A549 (cell line): ENCODE results near the gene TMEM225. TPM values are rescaled to one million over a fixed set of nuclear protein-coding genes. Genes with fewer than 3 reads are reported as not detected.

Experiments
- ATAC-seq, 2 experiments: fragments of 200-7000 bp in 1 of 2; fragments of >200 bp in 1 of 2; cut with Nextera tagmentation in 1 of 2; cut with Tn5 transposase in 1 of 2; 3 replicates each; pipeline versions ENCODE4 v1.8.0 to v1.9.1; 2018 to 2020; ENCODE audit warnings: mild to moderate bottlenecking in 1 of 2, moderate library complexity in 1 of 2
- CTCF ChIA-PET: fragments of 300-600 bp; sonication (Branson Sonifier 250); formaldehyde crosslinking; extraction: SDS; loops from one replicate; lab custom pipeline; 2021; ENCODE audit warnings: antibody characterized with exemption, inconsistent platforms; lab: Yijun Ruan, JAX
- POLR2A ChIA-PET: fragments of 350-600 bp; formaldehyde crosslinking; extraction: SDS; loops from one replicate; lab custom pipeline; 2021; ENCODE audit warnings: antibody characterized with exemption, inconsistent platforms; lab: Yijun Ruan, JAX
- DNase-seq, 2 experiments: peaks; one replicate each; pipeline versions ENCODE4 v3.0.0 to v3.0.0-alpha.2; 2011 to 2016; ENCODE audit warnings: low read depth in 1 of 2, low spot score in 1 of 2
- FAIRE-seq: peaks from 2 replicates; lab custom pipeline; 2011; peaks lifted over from hg19 to GRCh38; lab: Jason Lieb, UNC
- H3K27ac ChIP-seq, 2 experiments: fragments of >200 bp; sonication (Bioruptor Twin); formaldehyde crosslinking; 3 replicates each; pipeline ENCODE4 v1.5.1; 2016 to 2017
- H3K4me1 ChIP-seq: fragments of >200 bp; sonication (Bioruptor Twin); formaldehyde crosslinking; 3 replicates; pipeline ENCODE4 v1.6.1; 2016
- H3K4me2 ChIP-seq: fragments of >200 bp; sonication (Bioruptor Twin); formaldehyde crosslinking; 3 replicates; pipeline ENCODE4 v1.6.1; 2016
- H3K4me3 ChIP-seq: fragments of >200 bp; sonication (Bioruptor Twin); formaldehyde crosslinking; 3 replicates; pipeline ENCODE4 v1.5.1; 2016
- H3K9me3 ChIP-seq: fragments of >200 bp; sonication (Bioruptor Twin); formaldehyde crosslinking; 3 replicates; pipeline ENCODE4 v1.6.1; 2016
- BHLHE40 ChIP-seq: IDR thresholded peaks from 2 replicates; pipeline ENCODE4 v1.6.1; 2012; ENCODE audit warnings: low read depth, low read length, inconsistent platforms
- CBX8 ChIP-seq: fragments of 200-600 bp; sonication (generic); IDR thresholded peaks from 2 replicates; pipeline ENCODE4 v1.6.1; 2016
- CHD4 ChIP-seq: fragments of 200-600 bp; sonication (generic); IDR thresholded peaks from 2 replicates; pipeline ENCODE4 v1.6.1; 2016; ENCODE audit warnings: antibody characterized with exemption, mild to moderate bottlenecking, borderline replicate concordance
- EHMT2 ChIP-seq: fragments of 200-600 bp; sonication (generic); IDR thresholded peaks from 2 replicates; pipeline ENCODE4 v1.6.1; 2016; ENCODE audit warnings: antibody characterized with exemption, low read depth, mild to moderate bottlenecking, moderate library complexity
- EP300 ChIP-seq, 2 experiments: fragments of >200 bp; sonication (Bioruptor Twin); formaldehyde crosslinking; IDR thresholded peaks; 2 replicates in 1 of 2; 3 replicates in 1 of 2; pipeline ENCODE4 v1.6.1; 2016 to 2017
- FOSB ChIP-seq: fragments of 250-450 bp; sonication (Bioruptor Pico); IDR thresholded peaks from 2 replicates; pipeline ENCODE4 v1.5.0; 2020; ENCODE audit warnings: mild to moderate bottlenecking, moderate library complexity
- FOXS1 ChIP-seq: fragments of 250-450 bp; sonication (Bioruptor Pico); IDR thresholded peaks from 2 replicates; pipeline ENCODE4 v1.5.0; 2020; ENCODE audit warnings: mild to moderate bottlenecking, moderate library complexity
- GATA3 ChIP-seq: IDR thresholded peaks from 2 replicates; pipeline ENCODE4 v1.6.1; 2012; ENCODE audit warnings: borderline replicate concordance
- HOXA7 ChIP-seq: fragments of 250-450 bp; sonication (Bioruptor Pico); IDR thresholded peaks from 2 replicates; pipeline ENCODE4 v1.5.0; 2020; ENCODE audit warnings: mild to moderate bottlenecking, moderate library complexity
- JUN ChIP-seq, 2 experiments: fragments of >200 bp; sonication (Bioruptor Twin); formaldehyde crosslinking; IDR thresholded peaks; 2 replicates in 1 of 2; 3 replicates in 1 of 2; pipeline ENCODE4 v1.6.1; 2016 to 2017
- KDM1A ChIP-seq: fragments of 200-600 bp; sonication (generic); IDR thresholded peaks from 2 replicates; pipeline ENCODE4 v1.6.1; 2016; ENCODE audit warnings: low read depth, mild to moderate bottlenecking
- NPAS2 ChIP-seq: fragments of 250-450 bp; sonication (Bioruptor Pico); IDR thresholded peaks from 2 replicates; pipeline ENCODE4 v1.8.0; 2022; ENCODE audit warnings: mild to moderate bottlenecking, moderate library complexity, borderline replicate concordance
- POLR2A ChIP-seq: IDR thresholded peaks from 2 replicates; pipeline ENCODE4 v1.6.1; 2012; ENCODE audit warnings: mild to moderate bottlenecking, low read length
- RAD21 ChIP-seq, 2 experiments: fragments of >200 bp in 1 of 2; sonication (Bioruptor Twin) in 1 of 2; formaldehyde crosslinking in 1 of 2; IDR thresholded peaks in 1 of 2; conservative IDR thresholded peaks in 1 of 2; 2 replicates in 1 of 2; 3 replicates in 1 of 2; pipeline ENCODE4 v1.6.1; 2012 to 2018; ENCODE audit warnings: inconsistent platforms in 1 of 2
- RARB ChIP-seq: fragments of 250-450 bp; sonication (Bioruptor Pico); IDR thresholded peaks from 2 replicates; pipeline ENCODE4 v1.8.0; 2021; ENCODE audit warnings: mild to moderate bottlenecking, moderate library complexity
- RFX5 ChIP-seq: fragments of 450-650 bp; IDR thresholded peaks from 2 replicates; pipeline ENCODE4 v1.7.1; 2014; ENCODE audit warnings: antibody characterized with exemption, mild to moderate bottlenecking, moderate library complexity
- TP53 ChIP-seq: fragments of 250-450 bp; sonication (Bioruptor Pico); IDR thresholded peaks from 2 replicates; pipeline ENCODE4 v1.5.0; 2021; ENCODE audit warnings: mild to moderate bottlenecking, moderate library complexity
- ZC3H11A ChIP-seq: fragments of 450-650 bp; IDR thresholded peaks from 2 replicates; pipeline ENCODE4 v1.6.1; 2014; ENCODE audit warnings: antibody characterized with exemption, mild to moderate bottlenecking
- ZNF302 ChIP-seq: fragments of 250-450 bp; sonication (Bioruptor Pico); IDR thresholded peaks from 2 replicates; pipeline ENCODE4 v1.9.0; 2021; ENCODE audit warnings: inconsistent platforms, mild to moderate bottlenecking, moderate library complexity
- ZSCAN20 ChIP-seq: fragments of 250-450 bp; sonication (Bioruptor Pico); IDR thresholded peaks from 2 replicates; pipeline ENCODE4 v1.8.0; 2022; ENCODE audit warnings: mild to moderate bottlenecking, moderate library complexity
- WGBS: methylation state at CpG from one replicate; pipeline ENCODE4 v1.1.6; 2017; ENCODE audit errors: missing lambda C conversion rate; 5-methylcytosine and 5-hydroxymethylcytosine counted together
- polyA plus RNA-seq, 4 experiments: library from polyadenylated mRNA; depleted of rRNA in 3 of 4; stranded (reverse); fragments of >200 nt; fragmentation: RNase III in 1 of 4; extraction: RNeasy Plus Mini Kit Qiagen cat#74134 plus additional on column Dnase treatment in 1 of 4; gene quantifications; 2 replicates in 3 of 4; 3 replicates in 1 of 4; pipeline ENCODE4 v1.2.3, GENCODE V29; 2011 to 2017
- TF ChIP-seq, protein P1 (sequence below): IDR thresholded peaks from 2 replicates; pipeline ENCODE4 v1.6.1; 2012
- TF ChIP-seq, protein P2 (sequence below): IDR thresholded peaks from 2 replicates; pipeline ENCODE4 v1.6.1; 2012; ENCODE audit warnings: low read depth, borderline replicate concordance
- TF ChIP-seq, protein P3 (sequence below): IDR thresholded peaks from 2 replicates; pipeline ENCODE4 v1.6.1; 2012
- TF ChIP-seq, protein P4 (sequence below): fragments of 150-350 bp; IDR thresholded peaks from 2 replicates; pipeline ENCODE4 v1.6.1; 2014; ENCODE audit warnings: low read depth, mild to moderate bottlenecking, low read length
- TF ChIP-seq, protein P5 (sequence below): fragments of >200 bp; sonication (Bioruptor Twin); formaldehyde crosslinking; IDR thresholded peaks from 3 replicates; pipeline ENCODE4 v1.5.1; 2016

Gene TMEM225
- polyA plus RNA-seq, 2 of the 4 experiments (the other 2 are of a cell fraction) = not detected

DNA sequence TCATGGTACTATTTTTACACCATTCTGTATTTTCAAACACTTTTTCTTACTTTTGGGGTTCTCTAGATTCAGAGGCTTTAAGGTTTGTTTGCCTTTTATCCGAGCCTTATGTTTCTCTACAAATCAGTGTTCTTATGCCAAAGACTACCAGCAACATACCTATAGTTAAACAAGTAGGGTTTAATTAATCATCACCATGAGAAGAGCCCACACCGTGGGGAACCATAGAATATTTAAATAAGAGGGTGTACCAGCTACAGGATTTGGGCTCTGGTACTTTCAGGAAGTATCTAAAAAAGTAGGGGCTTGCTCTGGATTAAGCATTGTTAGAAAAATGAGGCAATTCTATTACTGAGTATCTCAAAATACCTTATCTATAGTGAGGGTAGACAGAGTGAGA, 25.7 kb downstream of the TMEM225 start (continued):
- no peak for TF ChIP-seq EHMT2
- TF ChIP-seq, protein P1, sequence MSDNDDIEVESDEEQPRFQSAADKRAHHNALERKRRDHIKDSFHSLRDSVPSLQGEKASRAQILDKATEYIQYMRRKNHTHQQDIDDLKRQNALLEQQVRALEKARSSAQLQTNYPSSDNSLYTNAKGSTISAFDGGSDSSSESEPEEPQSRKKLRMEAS = no peak
- no peak for TF ChIP-seq FOSB
- TF ChIP-seq EP300 (IDR thresholded peaks at IDR 0.05) = no peak
- TF ChIP-seq RAD21 (conservative IDR thresholded peaks at IDR 0.05 in 1 of 2, IDR thresholded peaks at IDR 0.05 in 1 of 2) = no peak
- no peak for TF ChIP-seq KDM1A
- no peak for TF ChIP-seq NPAS2 (CRISPR knock-in tag)
- TF ChIP-seq, all 56 proteins: peak for 0

DNA sequence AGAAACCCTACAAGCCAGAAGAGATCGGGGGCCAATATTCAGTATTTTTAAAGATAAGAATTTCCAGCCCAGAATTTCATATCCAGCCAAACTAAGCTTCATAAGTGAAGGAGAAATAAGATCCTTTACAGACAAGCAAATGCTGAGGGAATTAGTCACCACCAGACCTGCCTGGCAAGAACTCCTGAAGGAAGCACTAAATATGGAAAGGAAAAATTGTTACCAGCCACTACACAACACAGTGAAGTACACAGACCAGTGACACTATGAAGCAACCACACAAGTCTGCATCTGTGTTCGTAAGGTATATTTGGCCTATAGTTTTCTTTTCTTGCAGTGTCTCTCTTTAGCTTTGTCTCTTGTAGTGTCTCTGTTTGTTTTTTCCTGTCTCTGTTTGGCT, 29.0 kb downstream of the TMEM225 start:
- no peak for ATAC-seq
- 7% methylated on average over 2 of the region's 2 CpGs for WGBS
- TF ChIP-seq TP53 (CRISPR knock-in tag) (no peak), RARB (no peak)
- TF ChIP-seq, protein P2, sequence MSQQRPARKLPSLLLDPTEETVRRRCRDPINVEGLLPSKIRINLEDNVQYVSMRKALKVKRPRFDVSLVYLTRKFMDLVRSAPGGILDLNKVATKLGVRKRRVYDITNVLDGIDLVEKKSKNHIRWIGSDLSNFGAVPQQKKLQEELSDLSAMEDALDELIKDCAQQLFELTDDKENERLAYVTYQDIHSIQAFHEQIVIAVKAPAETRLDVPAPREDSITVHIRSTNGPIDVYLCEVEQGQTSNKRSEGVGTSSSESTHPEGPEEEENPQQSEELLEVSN = no peak
- TF ChIP-seq, protein P1 = no peak
- TF ChIP-seq, protein P3, sequence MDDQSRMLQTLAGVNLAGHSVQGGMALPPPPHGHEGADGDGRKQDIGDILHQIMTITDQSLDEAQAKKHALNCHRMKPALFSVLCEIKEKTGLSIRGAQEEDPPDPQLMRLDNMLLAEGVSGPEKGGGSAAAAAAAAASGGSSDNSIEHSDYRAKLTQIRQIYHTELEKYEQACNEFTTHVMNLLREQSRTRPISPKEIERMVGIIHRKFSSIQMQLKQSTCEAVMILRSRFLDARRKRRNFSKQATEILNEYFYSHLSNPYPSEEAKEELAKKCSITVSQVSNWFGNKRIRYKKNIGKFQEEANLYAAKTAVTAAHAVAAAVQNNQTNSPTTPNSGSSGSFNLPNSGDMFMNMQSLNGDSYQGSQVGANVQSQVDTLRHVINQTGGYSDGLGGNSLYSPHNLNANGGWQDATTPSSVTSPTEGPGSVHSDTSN = no peak
- H3K9me3 ChIP-seq = no peaks in the 10 kb centered on the region
- no peak for FAIRE-seq
- H3K4me1 ChIP-seq = no peaks in the 10 kb centered on the region
- H3K4me3 ChIP-seq = no peak overlapping the region
- no peak for DNase-seq
- ChIA-PET CTCF (no interaction called here), POLR2A (no interaction called here)
- no peak overlapping the region for H3K4me2 ChIP-seq
- no peak overlapping the region for H3K27ac ChIP-seq

DNA sequence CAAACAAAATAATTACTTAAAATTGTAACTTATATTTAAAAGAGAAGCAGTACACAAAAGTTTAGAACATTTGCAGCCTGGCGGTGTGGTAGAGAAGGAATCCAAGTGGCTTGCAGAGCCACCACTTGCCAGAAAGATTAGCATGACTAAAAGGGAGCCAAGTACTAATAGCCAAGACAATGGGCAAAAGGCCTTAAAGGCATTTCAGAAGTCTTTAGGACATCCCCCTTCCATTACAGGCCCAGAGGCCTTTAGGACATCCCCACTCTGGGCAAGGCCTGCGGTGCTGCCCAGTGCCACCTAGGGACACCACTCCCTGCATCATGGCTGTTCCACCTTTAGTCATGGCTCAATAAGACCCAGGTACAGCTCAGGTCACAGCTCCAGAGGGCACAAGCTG, 32.4 kb downstream of the TMEM225 start:
- no peak for DNase-seq
- H3K27ac ChIP-seq = no peak overlapping the region
- ChIA-PET POLR2A (no interaction called here), CTCF (no interaction called here)
- no peak overlapping the region for H3K4me2 ChIP-seq
- WGBS = 47% methylated on average over 2 of the region's 2 CpGs
- H3K4me1 ChIP-seq = no peaks in the 10 kb centered on the region
- TF ChIP-seq BHLHE40 (no peak), CHD4 (no peak)
- no peaks in the 10 kb centered on the region for H3K9me3 ChIP-seq
- FAIRE-seq = no peak
- no peak overlapping the region for H3K4me3 ChIP-seq
- no peak for ATAC-seq

DNA sequence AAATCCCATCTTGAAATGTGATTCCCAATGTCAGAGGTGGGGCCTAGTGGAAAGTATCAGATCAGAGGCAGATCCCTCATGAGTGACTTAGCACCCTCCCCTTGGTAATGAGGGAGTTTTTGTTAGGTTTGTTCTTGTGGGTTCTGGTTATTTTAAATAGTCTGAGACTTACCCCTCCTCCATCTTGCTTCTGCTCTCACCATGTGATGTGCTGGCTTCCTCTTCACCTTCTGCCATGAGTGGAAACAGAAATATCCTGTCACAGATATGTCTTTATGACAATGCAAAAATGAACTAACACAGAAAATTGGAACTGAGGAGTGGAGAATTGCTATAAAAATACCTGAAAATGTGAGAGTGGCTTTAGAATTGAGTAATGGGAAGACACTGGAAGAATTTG, 33.1 kb downstream of the TMEM225 start:
- no peak overlapping the region for H3K4me3 ChIP-seq
- H3K9me3 ChIP-seq = no peaks in the 10 kb centered on the region
- H3K27ac ChIP-seq = no peak overlapping the region
- no peak for ATAC-seq
- no peak for DNase-seq
- no peak for TF ChIP-seq CHD4
- TF ChIP-seq ZC3H11A = no peak
- TF ChIP-seq GATA3 = no peak
- TF ChIP-seq ZSCAN20 (CRISPR knock-in tag) = no peak
- TF ChIP-seq FOXS1 (CRISPR knock-in tag) = no peak
- no peak for TF ChIP-seq ZNF302 (CRISPR knock-in tag)
- TF ChIP-seq, protein P3 = no peak
- TF ChIP-seq JUN (IDR thresholded peaks at IDR 0.05) = no peak
- TF ChIP-seq, protein P2 = no peak
- no peak for TF ChIP-seq RFX5
- no peak for TF ChIP-seq CBX8
- TF ChIP-seq, protein P4, sequence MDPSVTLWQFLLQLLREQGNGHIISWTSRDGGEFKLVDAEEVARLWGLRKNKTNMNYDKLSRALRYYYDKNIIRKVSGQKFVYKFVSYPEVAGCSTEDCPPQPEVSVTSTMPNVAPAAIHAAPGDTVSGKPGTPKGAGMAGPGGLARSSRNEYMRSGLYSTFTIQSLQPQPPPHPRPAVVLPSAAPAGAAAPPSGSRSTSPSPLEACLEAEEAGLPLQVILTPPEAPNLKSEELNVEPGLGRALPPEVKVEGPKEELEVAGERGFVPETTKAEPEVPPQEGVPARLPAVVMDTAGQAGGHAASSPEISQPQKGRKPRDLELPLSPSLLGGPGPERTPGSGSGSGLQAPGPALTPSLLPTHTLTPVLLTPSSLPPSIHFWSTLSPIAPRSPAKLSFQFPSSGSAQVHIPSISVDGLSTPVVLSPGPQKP = no peak
- TF ChIP-seq, protein P5, sequence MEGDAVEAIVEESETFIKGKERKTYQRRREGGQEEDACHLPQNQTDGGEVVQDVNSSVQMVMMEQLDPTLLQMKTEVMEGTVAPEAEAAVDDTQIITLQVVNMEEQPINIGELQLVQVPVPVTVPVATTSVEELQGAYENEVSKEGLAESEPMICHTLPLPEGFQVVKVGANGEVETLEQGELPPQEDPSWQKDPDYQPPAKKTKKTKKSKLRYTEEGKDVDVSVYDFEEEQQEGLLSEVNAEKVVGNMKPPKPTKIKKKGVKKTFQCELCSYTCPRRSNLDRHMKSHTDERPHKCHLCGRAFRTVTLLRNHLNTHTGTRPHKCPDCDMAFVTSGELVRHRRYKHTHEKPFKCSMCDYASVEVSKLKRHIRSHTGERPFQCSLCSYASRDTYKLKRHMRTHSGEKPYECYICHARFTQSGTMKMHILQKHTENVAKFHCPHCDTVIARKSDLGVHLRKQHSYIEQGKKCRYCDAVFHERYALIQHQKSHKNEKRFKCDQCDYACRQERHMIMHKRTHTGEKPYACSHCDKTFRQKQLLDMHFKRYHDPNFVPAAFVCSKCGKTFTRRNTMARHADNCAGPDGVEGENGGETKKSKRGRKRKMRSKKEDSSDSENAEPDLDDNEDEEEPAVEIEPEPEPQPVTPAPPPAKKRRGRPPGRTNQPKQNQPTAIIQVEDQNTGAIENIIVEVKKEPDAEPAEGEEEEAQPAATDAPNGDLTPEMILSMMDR = no peak
- TF ChIP-seq HOXA7 (CRISPR knock-in tag) = no peak
- TF ChIP-seq POLR2A = no peak
- no peaks in the 10 kb centered on the region for H3K4me1 ChIP-seq
- CTCF ChIA-PET = no interaction called here
- no peak overlapping the region for H3K4me2 ChIP-seq
- POLR2A ChIA-PET = no interaction called here
- FAIRE-seq = no peak
